Measurements from ENCODE around the gene AQP6.

The AQP6 gene

GRCh38 chr12:49942921-49943624 is 29.7 kb upstream of the AQP6 start:
- no peak for DNase-seq (ENCODE audit: low read depth in 2 of 2)

- DNase-seq (ENCODE audit: low read depth in 2 of 2), result no peak
Measured at GRCh38 chr12:49943625-49943960, 29.2 kb upstream of the AQP6 start.

- no peak for DNase-seq (ENCODE audit: low read depth in 2 of 2)
Measured at GRCh38 chr12:49944046-49944445, 28.7 kb upstream of the AQP6 start.

- DNase-seq (ENCODE audit: low read depth in 2 of 2), result no peak
Measured at GRCh38 chr12:49944718-49945117, 28.0 kb upstream of the AQP6 start.

- DNase-seq (ENCODE audit: low read depth in 2 of 2), result peak; percentile 62 to 68
Measured at GRCh38 chr12:49945394-49946080, 27.2 kb upstream of the AQP6 start.

- no peak for DNase-seq (ENCODE audit: low read depth in 2 of 2)
Measured at GRCh38 chr12:49946086-49946485, 26.7 kb upstream of the AQP6 start.

GRCh38 chr12:49946497-49946896 is 26.2 kb upstream of the AQP6 start:
- DNase-seq (ENCODE audit: low read depth in 2 of 2), result no peak

- no peak for DNase-seq (ENCODE audit: low read depth in 2 of 2)
Measured at GRCh38 chr12:49947593-49948226, 25.0 kb upstream of the AQP6 start.

- DNase-seq (ENCODE audit: low read depth in 2 of 2), result no peak
Measured at GRCh38 chr12:49948866-49949845, 23.6 kb upstream of the AQP6 start.

GRCh38 chr12:49949866-49950265 is 22.9 kb upstream of the AQP6 start:
- no peak for DNase-seq (ENCODE audit: low read depth in 2 of 2)

- DNase-seq (ENCODE audit: low read depth in 2 of 2), result no peak
Measured at GRCh38 chr12:49950273-49951251, 22.2 kb upstream of the AQP6 start, which contains the start of gene AQP2. Gene AQP2, plus strand, starts transcription at chr12:49950737. Its CDS starts 94 bp downstream, at chr12:49950831.

- DNase-seq (ENCODE audit: low read depth in 2 of 2), result no peak
Measured at GRCh38 chr12:49951411-49952240, 21.1 kb upstream of the AQP6 start.

- DNase-seq (ENCODE audit: low read depth in 2 of 2), result no peak
Measured at GRCh38 chr12:49952391-49953055, 20.2 kb upstream of the AQP6 start.

- no peak for DNase-seq (ENCODE audit: low read depth in 2 of 2)
Measured at GRCh38 chr12:49953151-49953550, 19.6 kb upstream of the AQP6 start.

- no peak for DNase-seq (ENCODE audit: low read depth in 2 of 2)
Measured at GRCh38 chr12:49953961-49954846, 18.5 kb upstream of the AQP6 start.

- DNase-seq (ENCODE audit: low read depth in 2 of 2), result no peak
Measured at GRCh38 chr12:49954863-49955830, 17.6 kb upstream of the AQP6 start.
